Measurements from ENCODE around the gene OR52N2. TPM values are rescaled to one million over a fixed set of nuclear protein-coding genes. Genes with fewer than 3 reads are reported as not detected.

The OR52N2 gene
- total RNA-seq, 2 experiments from 2014 or later, result not detected

- H3K4me1 Mint-ChIP-seq (ENCODE audit: low read depth), result no peaks in the 10 kb centered on the region
- intact Hi-C loops (cut with DNase I, micrococcal nuclease), result no loop called here
- no peak for DNase-seq
- H3K36me3 Mint-ChIP-seq (ENCODE audit: low read depth), result no peaks in the 10 kb centered on the region
- no peak within 1 kb of the TSS for H3K27ac Mint-ChIP-seq
- H3K27me3 Mint-ChIP-seq, result peaks cover 24% of the 10 kb centered on the region
- Histone ChIP-seq H3K27me3 (ENCODE audit: control insufficient read depth in 1 of 2, insufficient read depth in 2 of 2, low read length in 2 of 2) (peaks cover 5 to 6% of the 10 kb centered on the region in 2 experiments), H3K36me3 (ENCODE audit: insufficient read depth, low read length) (no peaks in the 10 kb centered on the region), H3K9me3 (ENCODE audit: control insufficient read depth in 1 of 2, insufficient read depth in 1 of 2, low read length in 2 of 2) (no peaks in the 10 kb centered on the region), H3K27ac (ENCODE audit: low read depth in 1 of 2, low read length in 2 of 2) (no peak within 1 kb of the TSS), H3K4me3 (ENCODE audit: low read length) (no peak within 1 kb of the TSS), H3K4me1 (ENCODE audit: insufficient read depth, low read length) (no peaks in the 10 kb centered on the region)
- H3K9me3 Mint-ChIP-seq, result peaks cover 2% of the 10 kb centered on the region
- ChIA-PET CTCF (no interaction called here), POLR2A (no interaction called here)
- no peak for TF ChIP-seq CTCF (IDR thresholded peaks at IDR 0.05)
- no peak for ATAC-seq (ENCODE audit: poor library complexity)
- H3K4me3 Mint-ChIP-seq, result no peak within 1 kb of the TSS
Observed at GRCh38 chr11:5857590-5857989, 48.9 kb downstream of the OR52N2 start, which contains the start of gene OR52E8. Gene OR52E8, minus strand, starts transcription at chr11:5857690. Its CDS starts 0 bp downstream, at chr11:5857690.

GRCh38 chr11:5865826-5866225 is 57.1 kb downstream of the OR52N2 start:
- POLR2A ChIA-PET, result no interaction called here
- intact Hi-C loops (cut with DNase I, micrococcal nuclease), result no loop called here
- H3K36me3 Mint-ChIP-seq (ENCODE audit: low read depth), result no peaks in the 10 kb centered on the region
- ATAC-seq (ENCODE audit: poor library complexity), result no peak
- H3K27me3 Mint-ChIP-seq, result peaks cover 11% of the 10 kb centered on the region
- no peak for TF ChIP-seq CTCF (IDR thresholded peaks at IDR 0.05)
- CTCF ChIA-PET, result no interaction called here
- Histone ChIP-seq H3K4me1 (ENCODE audit: insufficient read depth, low read length) (no peaks in the 10 kb centered on the region), H3K27ac (ENCODE audit: low read depth in 1 of 2, low read length in 2 of 2) (no peak overlapping the region), H3K4me3 (ENCODE audit: low read length) (no peak overlapping the region), H3K36me3 (ENCODE audit: insufficient read depth, low read length) (no peaks in the 10 kb centered on the region), H3K9me3 (ENCODE audit: control insufficient read depth in 1 of 2, insufficient read depth in 1 of 2, low read length in 2 of 2) (no peaks in the 10 kb centered on the region), H3K27me3 (ENCODE audit: control insufficient read depth in 1 of 2, insufficient read depth in 2 of 2, low read length in 2 of 2) (peaks cover 0 to 4% of the 10 kb centered on the region in 2 experiments)
- no peak for DNase-seq
- H3K4me3 Mint-ChIP-seq, result no peak overlapping the region
- no peak overlapping the region for H3K27ac Mint-ChIP-seq
- H3K9me3 Mint-ChIP-seq, result peaks cover 5% of the 10 kb centered on the region
- no peaks in the 10 kb centered on the region for H3K4me1 Mint-ChIP-seq (ENCODE audit: low read depth)

Other genes starting within 250 kb of the OR52N2 start
- not detected for gene OR52B6, start 228.0 kb upstream of the OR52N2 start, total RNA-seq
- not detected for gene TRIM6, start 212.3 kb upstream of the OR52N2 start, total RNA-seq
- gene TRIM34, start 183.9 kb upstream of the OR52N2 start, total RNA-seq, result 1 to 10 TPM; 3.0 to 3.5 TPM
- gene TRIM5, start 123.8 kb upstream of the OR52N2 start, total RNA-seq, result 1 to 10 TPM; 5.9 to 8.0 TPM
- gene TRIM22, start 119.1 kb upstream of the OR52N2 start, total RNA-seq, result 100 to 1,000 TPM; 198 to 206 TPM
- gene OR56B1, start 72.5 kb upstream of the OR52N2 start, total RNA-seq, result under 1 TPM; 0.14 to 0.17 TPM
- under 1 TPM; 0.50 to 0.96 TPM for gene OR52N4, start 54.7 kb upstream of the OR52N2 start, total RNA-seq
- not detected for gene OR52N5, start 25.6 kb upstream of the OR52N2 start, total RNA-seq
- not detected for gene OR52N1, start 17.7 kb upstream of the OR52N2 start, total RNA-seq
- gene OR52E6, start 33.0 kb downstream of the OR52N2 start, total RNA-seq, result not detected
- not detected for gene OR52E8, start 48.8 kb downstream of the OR52N2 start, total RNA-seq
- not detected for gene OR52E4, start 71.7 kb downstream of the OR52N2 start, total RNA-seq
- not detected for gene OR52E5, start 84.3 kb downstream of the OR52N2 start, total RNA-seq
- not detected for gene OR56A3, start 133.3 kb downstream of the OR52N2 start, total RNA-seq
- not detected for gene OR56A5, start 159.6 kb downstream of the OR52N2 start, total RNA-seq
- gene OR52L1, start 178.1 kb downstream of the OR52N2 start, total RNA-seq, result not detected
- not detected for gene OR56A4, start 198.0 kb downstream of the OR52N2 start, total RNA-seq
- not detected for gene OR56A1, start 221.8 kb downstream of the OR52N2 start, total RNA-seq